ENCODE results near the gene RABGAP1L. TPM values are rescaled to one million over a fixed set of nuclear protein-coding genes. Genes with fewer than 3 reads are reported as not detected.

Gene RABGAP1L
- total RNA-seq, 1 donor from 2014 or later: 69.2 TPM

GRCh38 chr1:174916846-174917245 lies 757.5 kb downstream of the RABGAP1L start:
- Histone ChIP-seq H3K4me1 (no peaks in the 10 kb centered on the region), H3K9me3 (replicated peaks) (no peaks in the 10 kb centered on the region), H3K4me3 (no peak overlapping the region), H3K27ac (replicated peaks) (no peak overlapping the region), H3K36me3 (no peaks in the 10 kb centered on the region), H3K27me3 (ENCODE audit: low read depth) (no peaks in the 10 kb centered on the region)
- intact Hi-C loops (cut with micrococcal nuclease): no loop called here
- TF ChIP-seq CTCF (IDR thresholded peaks at IDR 0.05; ENCODE audit: borderline replicate concordance): no peak
- DNase-seq: no peak

GRCh38 chr1:174920093-174920492 lies 760.8 kb downstream of the RABGAP1L start:
- no peak for DNase-seq
- Histone ChIP-seq H3K4me1 (no peaks in the 10 kb centered on the region), H3K36me3 (no peaks in the 10 kb centered on the region), H3K4me3 (no peak overlapping the region), H3K27ac (replicated peaks) (no peak overlapping the region), H3K9me3 (replicated peaks) (no peaks in the 10 kb centered on the region), H3K27me3 (ENCODE audit: low read depth) (no peaks in the 10 kb centered on the region)
- no peak for TF ChIP-seq CTCF (IDR thresholded peaks at IDR 0.05; ENCODE audit: borderline replicate concordance)
- intact Hi-C loops (cut with micrococcal nuclease): no loop called here

- H3K4me1 ChIP-seq: no peaks in the 10 kb centered on the region
These were observed 762.8 kb downstream of the RABGAP1L start for GRCh38 chr1:174922121-174922520.

GRCh38 chr1:174923820-174924219 lies 764.5 kb downstream of the RABGAP1L start:
- DNase-seq: no peak
- TF ChIP-seq CTCF (IDR thresholded peaks at IDR 0.05; ENCODE audit: borderline replicate concordance): no peak
- Histone ChIP-seq H3K4me1 (no peaks in the 10 kb centered on the region), H3K36me3 (no peaks in the 10 kb centered on the region), H3K9me3 (replicated peaks) (no peaks in the 10 kb centered on the region), H3K27me3 (ENCODE audit: low read depth) (no peaks in the 10 kb centered on the region), H3K27ac (replicated peaks) (no peak overlapping the region), H3K4me3 (no peak overlapping the region)
- intact Hi-C loops (cut with micrococcal nuclease): no loop called here

More at GRCh38 chr1:174922121-174922520, 762.8 kb downstream of the RABGAP1L start:
- no peak for DNase-seq
- Histone ChIP-seq H3K27me3 (ENCODE audit: low read depth) (no peaks in the 10 kb centered on the region), H3K9me3 (replicated peaks) (no peaks in the 10 kb centered on the region), H3K36me3 (no peaks in the 10 kb centered on the region), H3K4me3 (no peak overlapping the region), H3K27ac (replicated peaks) (no peak overlapping the region)
- TF ChIP-seq CTCF (IDR thresholded peaks at IDR 0.05; ENCODE audit: borderline replicate concordance): no peak
- intact Hi-C loops (cut with micrococcal nuclease): no loop called here

- no peak for DNase-seq
These were observed 769.2 kb downstream of the RABGAP1L start for GRCh38 chr1:174928541-174928940.

More at GRCh38 chr1:174928541-174928940, 769.2 kb downstream of the RABGAP1L start:
- no peaks in the 10 kb centered on the region for H3K4me1 ChIP-seq
- no peaks in the 10 kb centered on the region for H3K36me3 ChIP-seq
- no peak for TF ChIP-seq CTCF (IDR thresholded peaks at IDR 0.05; ENCODE audit: borderline replicate concordance)
- intact Hi-C loops (cut with micrococcal nuclease): no loop called here
- no peak overlapping the region for H3K4me3 ChIP-seq
- H3K27me3 ChIP-seq (ENCODE audit: low read depth): no peaks in the 10 kb centered on the region
- H3K9me3 ChIP-seq (replicated peaks): no peaks in the 10 kb centered on the region
- H3K27ac ChIP-seq (replicated peaks): no peak overlapping the region
